ENCODE data around the gene ADCY2.

Gene ADCY2

GRCh38 chr5:7762267-7762666 is 366.3 kb downstream of the ADCY2 start:
- no peak overlapping the region for H3K4me3 ChIP-seq (ENCODE audit: low read depth, low read length)
- no peak for DNase-seq (ENCODE audit: low read depth)
- peak; percentile 33 for TF ChIP-seq CTCF (IDR thresholded peaks at IDR 0.05; ENCODE audit: low read depth, low read length, missing control alignments)

GRCh38 chr5:7763621-7764072 is 367.7 kb downstream of the ADCY2 start:
- H3K4me3 ChIP-seq (ENCODE audit: low read depth, low read length) = no peak overlapping the region
- TF ChIP-seq CTCF (IDR thresholded peaks at IDR 0.05; ENCODE audit: low read depth, low read length, missing control alignments) = no peak
- no peak for DNase-seq (ENCODE audit: low read depth)

- TF ChIP-seq CTCF (IDR thresholded peaks at IDR 0.05; ENCODE audit: low read depth, low read length, missing control alignments) = no peak
- no peak overlapping the region for H3K4me3 ChIP-seq (ENCODE audit: low read depth, low read length)
- no peak for DNase-seq (ENCODE audit: low read depth)
Measured at GRCh38 chr5:7764452-7764851, 368.5 kb downstream of the ADCY2 start.

- no peak overlapping the region for H3K4me3 ChIP-seq (ENCODE audit: low read depth, low read length)
- no peak for DNase-seq (ENCODE audit: low read depth)
- TF ChIP-seq CTCF (IDR thresholded peaks at IDR 0.05; ENCODE audit: low read depth, low read length, missing control alignments) = no peak
Measured at GRCh38 chr5:7770436-7770835, 374.5 kb downstream of the ADCY2 start.

- H3K4me3 ChIP-seq (ENCODE audit: low read depth, low read length) = no peak overlapping the region
- TF ChIP-seq CTCF (IDR thresholded peaks at IDR 0.05; ENCODE audit: low read depth, low read length, missing control alignments) = no peak
- no peak for DNase-seq (ENCODE audit: low read depth)
Measured at GRCh38 chr5:7772141-7772540, 376.2 kb downstream of the ADCY2 start.

GRCh38 chr5:7773178-7773577 is 377.2 kb downstream of the ADCY2 start:
- no peak for DNase-seq (ENCODE audit: low read depth)
- H3K4me3 ChIP-seq (ENCODE audit: low read depth, low read length) = no peak overlapping the region
- TF ChIP-seq CTCF (IDR thresholded peaks at IDR 0.05; ENCODE audit: low read depth, low read length, missing control alignments) = no peak

- TF ChIP-seq CTCF (IDR thresholded peaks at IDR 0.05; ENCODE audit: low read depth, low read length, missing control alignments) = no peak
- DNase-seq (ENCODE audit: low read depth) = no peak
- no peak overlapping the region for H3K4me3 ChIP-seq (ENCODE audit: low read depth, low read length)
Measured at GRCh38 chr5:7776442-7776841, 380.5 kb downstream of the ADCY2 start.

Data from GM12864 (cell line).